ENCODE results near the gene DPP6.

- TF ChIP-seq CREB1 (IDR thresholded peaks at IDR 0.05; ENCODE audit: low read depth): no peak
- TF ChIP-seq, protein P1, sequence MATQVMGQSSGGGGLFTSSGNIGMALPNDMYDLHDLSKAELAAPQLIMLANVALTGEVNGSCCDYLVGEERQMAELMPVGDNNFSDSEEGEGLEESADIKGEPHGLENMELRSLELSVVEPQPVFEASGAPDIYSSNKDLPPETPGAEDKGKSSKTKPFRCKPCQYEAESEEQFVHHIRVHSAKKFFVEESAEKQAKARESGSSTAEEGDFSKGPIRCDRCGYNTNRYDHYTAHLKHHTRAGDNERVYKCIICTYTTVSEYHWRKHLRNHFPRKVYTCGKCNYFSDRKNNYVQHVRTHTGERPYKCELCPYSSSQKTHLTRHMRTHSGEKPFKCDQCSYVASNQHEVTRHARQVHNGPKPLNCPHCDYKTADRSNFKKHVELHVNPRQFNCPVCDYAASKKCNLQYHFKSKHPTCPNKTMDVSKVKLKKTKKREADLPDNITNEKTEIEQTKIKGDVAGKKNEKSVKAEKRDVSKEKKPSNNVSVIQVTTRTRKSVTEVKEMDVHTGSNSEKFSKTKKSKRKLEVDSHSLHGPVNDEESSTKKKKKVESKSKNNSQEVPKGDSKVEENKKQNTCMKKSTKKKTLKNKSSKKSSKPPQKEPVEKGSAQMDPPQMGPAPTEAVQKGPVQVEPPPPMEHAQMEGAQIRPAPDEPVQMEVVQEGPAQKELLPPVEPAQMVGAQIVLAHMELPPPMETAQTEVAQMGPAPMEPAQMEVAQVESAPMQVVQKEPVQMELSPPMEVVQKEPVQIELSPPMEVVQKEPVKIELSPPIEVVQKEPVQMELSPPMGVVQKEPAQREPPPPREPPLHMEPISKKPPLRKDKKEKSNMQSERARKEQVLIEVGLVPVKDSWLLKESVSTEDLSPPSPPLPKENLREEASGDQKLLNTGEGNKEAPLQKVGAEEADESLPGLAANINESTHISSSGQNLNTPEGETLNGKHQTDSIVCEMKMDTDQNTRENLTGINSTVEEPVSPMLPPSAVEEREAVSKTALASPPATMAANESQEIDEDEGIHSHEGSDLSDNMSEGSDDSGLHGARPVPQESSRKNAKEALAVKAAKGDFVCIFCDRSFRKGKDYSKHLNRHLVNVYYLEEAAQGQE (IDR thresholded peaks at IDR 0.05; ENCODE audit: low read depth): no peak
- no peak for TF ChIP-seq TAF1 (IDR thresholded peaks at IDR 0.05; ENCODE audit: low read depth)
- no peak for TF ChIP-seq TCF12 (IDR thresholded peaks at IDR 0.05; ENCODE audit: low read depth)
- TF ChIP-seq, protein P2, sequence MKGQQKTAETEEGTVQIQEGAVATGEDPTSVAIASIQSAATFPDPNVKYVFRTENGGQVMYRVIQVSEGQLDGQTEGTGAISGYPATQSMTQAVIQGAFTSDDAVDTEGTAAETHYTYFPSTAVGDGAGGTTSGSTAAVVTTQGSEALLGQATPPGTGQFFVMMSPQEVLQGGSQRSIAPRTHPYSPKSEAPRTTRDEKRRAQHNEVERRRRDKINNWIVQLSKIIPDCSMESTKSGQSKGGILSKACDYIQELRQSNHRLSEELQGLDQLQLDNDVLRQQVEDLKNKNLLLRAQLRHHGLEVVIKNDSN (IDR thresholded peaks at IDR 0.05): no peak
- no peak for TF ChIP-seq CEBPB (IDR thresholded peaks at IDR 0.05)
- no peak for TF ChIP-seq MAX (IDR thresholded peaks at IDR 0.05)
- TF ChIP-seq EP300 (IDR thresholded peaks at IDR 0.05; ENCODE audit: borderline replicate concordance): no peak
- no peak for TF ChIP-seq EGR1 (IDR thresholded peaks at IDR 0.05)
Measured at GRCh38 chr7:154202002-154202401, 149.8 kb downstream of the DPP6 start.

Data from Ishikawa (cell line).